NCI-H2196 (cell line): ENCODE data around the gene B4GALT5.
"Not testable (repeated sequence)": the region's sequence is repeated elsewhere in the genome, so short reads cannot be mapped to it uniquely, and the experiment has no call there.

ENCODE experiments used
- DNase-seq: peaks from one replicate; lab custom pipeline; 2025; ENCODE audit not compliant: unreplicated experiment; lab: John Stamatoyannopoulos, UW

B4GALT5 gene

DNA sequence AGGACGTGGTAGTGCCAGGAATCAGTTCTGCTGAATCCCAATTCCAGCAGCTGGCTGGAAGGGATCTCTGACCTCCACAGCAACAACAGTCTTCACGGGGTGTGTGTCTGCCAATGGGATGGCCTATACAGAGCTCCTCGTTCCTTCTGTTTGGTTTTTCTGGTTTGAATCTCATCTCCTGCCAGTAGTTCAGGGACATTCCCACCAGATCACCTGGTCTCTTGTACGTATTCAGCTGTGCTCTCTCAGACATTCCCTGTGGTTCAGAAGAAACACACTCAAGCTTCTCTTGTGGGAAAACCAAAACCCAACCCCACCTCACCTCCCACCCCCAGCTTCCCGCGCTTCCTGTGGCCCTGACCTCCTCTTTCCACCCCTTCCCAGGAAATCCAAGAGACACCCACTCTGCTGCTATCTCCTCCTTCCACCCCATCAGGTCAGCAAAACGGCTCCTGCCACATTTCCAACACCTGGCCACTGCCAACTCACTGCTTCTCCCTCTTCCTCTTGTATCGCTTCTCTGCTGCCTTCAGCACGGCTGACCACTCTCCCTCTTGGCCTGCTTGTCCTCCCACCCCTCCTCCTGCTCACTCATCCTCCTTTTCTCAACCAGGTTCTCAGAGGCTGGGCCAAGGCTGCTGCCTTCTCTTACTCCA is 82.5 kb downstream of the B4GALT5 start:
- DNase-seq: no peak

GRCh38 chr20:49630396-49630951 is 83.2 kb downstream of the B4GALT5 start:
- DNase-seq: no peak

DNA sequence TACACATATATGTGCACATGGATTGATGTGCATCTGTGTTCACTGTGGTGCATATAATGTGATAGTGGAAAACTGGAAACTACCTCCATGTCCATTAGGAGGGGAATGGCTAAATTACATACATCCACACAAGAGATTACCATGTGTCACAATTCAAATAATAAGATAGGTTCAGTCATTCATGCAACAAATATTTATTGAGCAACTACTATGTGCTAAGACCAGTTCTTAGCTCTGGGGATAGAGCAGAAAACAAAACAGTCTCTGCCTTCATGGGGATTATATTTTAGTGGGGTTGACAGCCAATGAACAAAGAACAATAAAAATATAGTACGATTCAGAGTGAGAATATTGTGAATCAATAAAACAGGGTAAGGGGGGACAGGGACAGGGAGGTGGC is 84.1 kb downstream of the B4GALT5 start:
- DNase-seq: no peak

GRCh38 chr20:49628280-49628679 is 85.4 kb downstream of the B4GALT5 start:
- not testable (repeated sequence) for DNase-seq

GRCh38 chr20:49627329-49627761 is 86.3 kb downstream of the B4GALT5 start:
- DNase-seq: no peak

GRCh38 chr20:49624988-49625387 is 88.7 kb downstream of the B4GALT5 start:
- not testable (repeated sequence) for DNase-seq

DNA sequence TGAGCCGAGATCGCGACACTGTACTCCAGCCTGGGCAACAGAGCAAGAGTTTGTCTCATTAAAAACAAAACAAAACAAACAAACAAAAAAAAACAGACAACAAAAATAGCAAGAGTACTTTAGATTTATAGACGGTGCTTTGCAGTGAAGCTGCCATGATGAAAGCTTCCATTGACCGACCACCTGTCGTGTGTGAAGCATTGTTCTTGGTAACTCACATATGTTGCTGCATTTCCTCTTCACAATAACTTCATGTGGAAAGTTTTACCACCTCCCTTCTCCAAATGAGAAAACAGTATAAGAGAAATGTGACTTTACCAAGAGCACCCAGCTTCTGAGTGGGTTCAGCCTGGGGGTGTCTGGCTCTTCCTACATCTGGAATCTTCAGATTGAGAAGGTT is 89.4 kb downstream of the B4GALT5 start:
- DNase-seq: no peak

- DNase-seq: no peak
Observed at GRCh38 chr20:49622243-49622642, 91.4 kb downstream of the B4GALT5 start.

DNA sequence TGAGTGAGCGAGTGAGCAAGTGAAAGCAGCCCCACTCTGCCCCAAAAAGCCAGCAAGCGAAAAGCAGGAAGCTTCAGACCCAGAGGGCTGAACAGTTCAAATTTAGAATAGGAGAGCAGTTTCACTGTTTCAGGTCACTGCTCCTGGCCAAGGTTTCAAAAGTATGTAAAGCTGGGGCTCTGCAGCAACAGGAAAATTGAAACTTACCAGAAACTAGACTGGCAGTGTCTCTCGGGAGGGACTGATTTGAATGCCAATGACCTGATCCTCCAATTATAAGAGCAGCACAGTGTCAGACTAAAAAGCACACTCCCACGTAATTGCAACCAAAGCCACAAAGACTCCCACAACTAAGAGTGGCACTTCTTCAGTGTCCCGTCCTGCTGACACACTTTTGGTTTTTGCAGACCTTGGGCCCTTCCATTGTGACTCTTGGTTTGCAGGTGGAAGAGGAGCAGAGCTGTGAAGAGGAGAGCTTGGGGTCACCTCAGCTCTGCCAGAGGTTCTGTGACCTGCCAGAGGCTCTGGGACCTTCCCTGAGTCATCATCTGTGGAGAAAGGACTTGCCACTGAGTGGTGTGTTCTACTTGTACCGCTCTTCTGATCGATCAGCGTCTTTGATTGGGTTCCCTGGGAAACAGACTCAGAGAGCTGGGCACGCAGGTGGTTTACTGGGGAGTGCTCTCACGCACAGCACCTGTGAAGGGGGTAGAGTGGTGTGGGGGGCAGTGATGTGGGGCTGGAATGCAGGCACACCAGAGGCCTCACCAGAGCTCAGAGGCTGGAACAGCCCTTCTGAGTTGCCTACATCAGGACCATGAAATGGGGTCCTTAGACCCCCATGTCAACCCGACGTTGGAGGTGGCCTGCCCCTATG is 93.1 kb downstream of the B4GALT5 start:
- no peak for DNase-seq

DNA sequence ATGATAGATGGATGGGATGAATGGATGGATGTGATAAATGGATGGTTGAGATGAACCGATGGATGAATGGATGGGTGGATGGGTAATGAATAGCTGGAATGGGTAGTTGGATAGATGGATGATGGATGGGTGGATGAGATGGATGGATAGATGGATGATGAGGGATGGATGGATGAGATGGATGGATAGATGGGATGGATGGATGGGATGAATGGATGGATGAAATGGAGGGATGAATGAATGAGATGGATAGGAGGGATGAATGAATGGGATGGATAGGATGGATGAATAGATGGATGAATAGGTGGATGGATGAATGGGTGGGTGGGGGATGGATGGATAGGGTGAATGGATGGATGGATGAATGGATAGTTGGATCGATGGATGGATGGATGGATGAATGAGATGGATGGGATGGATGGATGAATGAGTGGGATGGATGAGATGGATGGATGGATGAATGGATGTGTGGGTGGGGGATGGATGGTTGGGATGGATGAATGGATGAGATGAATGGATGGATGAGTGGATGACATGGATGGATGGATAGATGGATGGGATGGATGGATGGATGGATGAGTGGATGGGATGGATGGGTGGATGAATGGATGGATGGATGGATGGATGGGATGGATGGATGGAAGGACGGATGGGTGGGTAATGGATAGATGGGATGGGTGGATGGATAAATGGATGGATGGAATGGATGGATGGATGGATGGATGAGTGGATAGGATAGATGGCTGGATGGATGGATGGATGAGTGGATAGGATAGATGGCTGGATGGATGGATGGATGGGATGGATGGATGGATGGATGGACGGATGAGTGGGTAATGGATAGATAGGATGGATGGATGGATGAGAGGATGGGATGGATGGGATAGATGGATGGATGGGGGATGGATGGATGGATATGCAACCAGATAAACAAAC is 94.3 kb downstream of the B4GALT5 start:
- no peak for DNase-seq

DNA sequence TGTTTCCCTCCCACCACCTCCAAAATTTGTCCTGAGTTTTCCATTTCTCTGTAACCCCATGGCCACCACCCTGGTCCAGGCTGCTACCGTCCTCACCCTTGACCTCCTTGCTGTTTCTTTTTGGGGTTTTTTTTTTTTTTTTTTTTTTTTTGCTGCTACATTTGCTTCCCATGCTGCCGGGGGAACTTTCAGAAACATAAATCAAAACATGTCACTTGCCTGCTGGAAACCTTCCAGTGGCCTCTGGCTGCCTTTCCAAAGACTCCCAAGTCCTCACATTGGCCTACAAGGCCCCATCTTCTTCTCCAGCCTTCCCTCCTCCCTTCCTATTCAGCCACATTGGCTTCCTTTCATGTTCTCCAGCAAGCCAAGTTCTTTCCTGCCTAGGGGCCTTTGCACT is 95.4 kb downstream of the B4GALT5 start:
- no peak for DNase-seq

GRCh38 chr20:49617394-49617793 is 96.3 kb downstream of the B4GALT5 start:
- DNase-seq: not testable (repeated sequence)

GRCh38 chr20:49616154-49617007 is 97.3 kb downstream of the B4GALT5 start:
- DNase-seq: no peak

GRCh38 chr20:49615401-49616153 is 98.1 kb downstream of the B4GALT5 start:
- DNase-seq: no peak

DNA sequence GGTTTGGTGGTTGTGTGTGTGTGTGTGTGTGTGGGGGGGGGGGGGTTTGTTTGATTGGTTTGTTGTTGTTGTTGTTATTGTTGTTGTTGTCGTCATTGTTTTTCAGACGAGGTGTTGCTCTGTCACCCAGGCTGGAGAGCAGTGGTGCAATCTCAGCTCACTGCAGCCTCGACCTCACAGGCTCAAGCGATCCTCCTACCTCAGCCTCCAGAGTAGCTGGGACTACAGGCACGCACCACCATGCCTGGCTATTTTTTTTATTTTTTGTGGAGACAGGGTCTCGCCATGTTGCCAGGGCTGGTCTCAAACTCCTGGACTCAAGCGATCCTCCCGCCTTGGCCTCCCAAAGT is 98.7 kb downstream of the B4GALT5 start:
- not testable (repeated sequence) for DNase-seq

DNA sequence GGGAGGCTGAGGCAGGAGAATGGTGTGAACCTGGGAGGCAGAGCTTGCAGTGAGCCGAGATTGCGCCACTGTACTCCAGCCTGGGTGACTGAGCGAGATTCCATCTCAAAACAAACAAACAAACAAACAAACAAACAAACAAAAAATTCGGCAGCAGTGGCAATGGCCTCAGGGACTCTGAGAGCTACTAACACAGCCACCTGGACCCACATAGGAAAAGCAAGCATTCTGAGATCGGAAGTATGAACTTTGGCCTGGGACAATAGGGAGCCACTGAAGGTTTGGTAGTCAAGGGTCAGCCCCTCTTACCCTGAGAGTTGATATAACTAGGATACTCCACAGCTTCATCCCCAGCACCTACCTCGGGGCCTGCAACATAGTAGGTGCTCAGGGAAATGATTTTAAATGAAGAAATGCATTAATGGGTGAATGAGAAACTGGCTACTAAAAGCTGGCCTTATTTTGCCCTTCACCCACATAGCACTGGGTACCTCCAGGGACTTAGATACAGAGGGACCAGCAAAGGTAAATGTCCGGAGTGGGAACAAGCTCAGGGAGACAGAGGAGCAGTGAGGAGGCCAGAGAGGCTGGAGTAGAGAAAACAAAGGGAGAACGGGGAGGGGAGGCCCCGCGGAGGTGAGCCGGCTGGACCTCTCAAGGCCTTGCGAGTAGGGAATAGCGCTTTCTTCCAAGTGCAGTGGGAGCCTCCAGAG is 99.2 kb downstream of the B4GALT5 start:
- no peak for DNase-seq

DNA sequence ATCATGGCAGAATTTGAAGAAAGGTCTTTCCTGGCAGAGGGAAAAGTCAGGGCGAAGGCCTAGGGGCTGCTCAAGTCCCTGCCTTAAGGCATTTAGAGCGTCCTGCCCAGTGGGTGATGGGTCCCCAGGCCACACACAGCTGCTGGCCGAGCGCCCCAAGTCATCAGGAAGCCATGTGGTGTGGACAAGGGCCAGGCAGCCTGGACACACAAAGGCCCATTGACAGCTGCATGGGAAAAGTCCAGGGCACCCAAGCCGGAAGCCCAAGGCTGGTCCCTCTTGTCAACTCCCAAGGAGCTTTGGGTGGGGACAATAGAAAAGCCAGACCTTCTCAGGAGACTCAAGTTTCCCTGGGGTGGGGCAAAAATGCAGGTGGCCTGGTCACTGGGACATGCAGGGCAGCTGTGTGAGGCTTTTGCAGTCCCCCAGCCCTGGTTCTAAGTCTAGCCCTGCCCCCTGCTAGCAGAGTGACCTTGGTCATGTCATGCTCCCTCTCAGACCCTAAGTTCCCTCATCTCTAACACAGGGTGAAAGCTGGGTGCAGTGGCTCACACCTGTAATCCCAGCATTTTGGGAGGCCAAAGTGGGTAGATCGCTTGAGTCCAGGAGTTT is 101.4 kb downstream of the B4GALT5 start:
- DNase-seq: no peak

DNA sequence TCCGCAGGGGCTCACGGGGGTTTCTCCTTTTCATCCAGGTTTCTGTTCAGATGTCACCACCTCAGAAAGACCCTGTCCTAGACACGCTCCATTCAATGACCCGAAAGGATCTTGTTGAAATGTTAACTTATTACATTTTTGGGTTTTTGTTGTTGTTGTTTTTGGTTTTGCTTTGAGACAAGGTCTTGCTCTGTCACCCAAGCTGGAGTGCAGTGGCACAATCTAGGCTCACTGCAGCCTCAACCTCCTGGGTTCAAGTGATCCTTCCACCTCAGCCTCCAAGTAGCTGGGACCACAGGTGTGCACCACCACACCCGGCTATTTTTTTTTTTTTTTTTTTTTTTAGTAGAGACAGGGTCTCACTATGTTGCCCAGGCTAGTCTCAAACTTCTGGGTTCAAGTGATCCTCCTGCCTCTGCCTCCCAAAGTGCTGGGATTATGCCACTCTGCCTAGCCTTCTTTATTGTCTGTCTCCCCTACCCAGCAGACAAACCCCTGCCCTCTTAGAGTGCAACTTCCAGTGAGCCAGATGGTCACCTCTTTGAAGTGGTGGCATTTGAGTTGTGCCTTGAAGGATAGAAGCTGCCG is 102.0 kb downstream of the B4GALT5 start:
- DNase-seq: not testable (repeated sequence)
